Measurements from ENCODE around the gene CYP27B1. TPM values are rescaled to one million over a fixed set of nuclear protein-coding genes. Genes with fewer than 3 reads are reported as not detected.

The CYP27B1 gene
- total RNA-seq, 4 donors from 2014 or later, result 0.28 to 1.2 TPM; not detected in 2

GRCh38 chr12:57771236-57771872 lies 4.5 kb upstream of the CYP27B1 start:
- intact Hi-C loops (cut with DNase I; ENCODE audit: low total_unique reads), result no loop called here
- H3K27me3 ChIP-seq, result no peaks in the 10 kb centered on the region
- TF ChIP-seq POLR2A (IDR thresholded peaks at IDR 0.05) (no peak), CTCF (IDR thresholded peaks at IDR 0.05) (no peak)
- no peaks in the 10 kb centered on the region for H3K9me3 ChIP-seq
- peak overlapping the region; percentile 63 to 64 for H3K4me3 ChIP-seq
- peaks cover 0 to 8% of the 10 kb centered on the region in 2 donors for H3K4me1 ChIP-seq
- no peaks in the 10 kb centered on the region for H3K36me3 ChIP-seq
- peak overlapping the region; percentile 89 to 96 for H3K27ac ChIP-seq
- peak; percentile 92 to 93 for DNase-seq

- DNase-seq, result no peak
- Histone ChIP-seq H3K4me1 (peaks cover 0 to 10% of the 10 kb centered on the region in 2 donors), H3K9me3 (no peaks in the 10 kb centered on the region), H3K4me3 (no peak overlapping the region), H3K27me3 (no peaks in the 10 kb centered on the region), H3K27ac (no peak overlapping the region), H3K36me3 (no peaks in the 10 kb centered on the region)
- TF ChIP-seq CTCF (IDR thresholded peaks at IDR 0.05) (no peak), POLR2A (IDR thresholded peaks at IDR 0.05) (no peak)
- intact Hi-C loops (cut with DNase I; ENCODE audit: low total_unique reads), result no loop called here
Observed at GRCh38 chr12:57770734-57771133, 3.9 kb upstream of the CYP27B1 start.

GRCh38 chr12:57769594-57769993 lies 2.7 kb upstream of the CYP27B1 start:
- intact Hi-C loops (cut with DNase I; ENCODE audit: low total_unique reads), result no loop called here
- Histone ChIP-seq H3K36me3 (no peaks in the 10 kb centered on the region), H3K27ac (no peak overlapping the region), H3K9me3 (no peaks in the 10 kb centered on the region), H3K4me1 (peaks cover 0 to 21% of the 10 kb centered on the region in 2 donors), H3K27me3 (peaks cover 2 to 7% of the 10 kb centered on the region in 2 donors), H3K4me3 (no peak overlapping the region)
- TF ChIP-seq POLR2A (IDR thresholded peaks at IDR 0.05), result no peak
- TF ChIP-seq CTCF (IDR thresholded peaks at IDR 0.05), result no peak
- DNase-seq, result no peak

GRCh38 chr12:57767876-57768275 lies 998 bp upstream of the CYP27B1 start:
- H3K27me3 ChIP-seq, result peaks cover 19 to 22% of the 10 kb centered on the region in 2 donors
- H3K36me3 ChIP-seq, result no peaks in the 10 kb centered on the region
- no peak overlapping the region for H3K27ac ChIP-seq
- peaks cover 0 to 16% of the 10 kb centered on the region in 2 donors for H3K4me1 ChIP-seq
- H3K4me3 ChIP-seq, result no peak overlapping the region
- TF ChIP-seq CTCF (IDR thresholded peaks at IDR 0.05) (no peak), POLR2A (IDR thresholded peaks at IDR 0.05) (no peak)
- intact Hi-C loops (cut with DNase I; ENCODE audit: low total_unique reads), result no loop called here
- no peaks in the 10 kb centered on the region for H3K9me3 ChIP-seq
- no peak for DNase-seq

GRCh38 chr12:57767305-57767698 lies 424 bp upstream of the CYP27B1 start:
- Histone ChIP-seq H3K27me3 (peaks cover 23 to 24% of the 10 kb centered on the region in 2 donors), H3K27ac (no peak overlapping the region), H3K9me3 (no peaks in the 10 kb centered on the region), H3K36me3 (no peaks in the 10 kb centered on the region), H3K4me1 (peaks cover 0 to 16% of the 10 kb centered on the region in 2 donors), H3K4me3 (no peak overlapping the region)
- intact Hi-C loops (cut with DNase I; ENCODE audit: low total_unique reads), result no loop called here
- TF ChIP-seq POLR2A (IDR thresholded peaks at IDR 0.05), result no peak
- no peak for TF ChIP-seq CTCF (IDR thresholded peaks at IDR 0.05)
- DNase-seq, result no peak

Data from uterus (tissue), 4 donors.